SKM-1 (cell line): ENCODE measurements around the gene IFT20.
A peak's percentile ranks its signal among the peaks of the same experiment; 100 is the strongest.
"Not testable (repeated sequence)": the region's sequence is repeated elsewhere in the genome, so short reads cannot be mapped to it uniquely, and the experiment has no call there.

Experiments used
- DNase-seq: peaks from one replicate; lab custom pipeline; 2025; ENCODE audit not compliant: unreplicated experiment; lab: John Stamatoyannopoulos, UW

The IFT20 gene

GRCh38 chr17:28364665-28365363 is 29.5 kb upstream of the IFT20 start, which contains the start of gene SEBOX:
Gene SEBOX, minus strand, starts transcription at chr17:28365199. Its CDS starts 48 bp downstream, at chr17:28365151.
- DNase-seq, result no peak

- DNase-seq, result no peak
Measured at GRCh38 chr17:28363776-28364650, 28.7 kb upstream of the IFT20 start.

- no peak for DNase-seq
Measured at GRCh38 chr17:28363186-28363585, 27.9 kb upstream of the IFT20 start.

- DNase-seq, result no peak
Measured at GRCh38 chr17:28357901-28358197, 22.6 kb upstream of the IFT20 start.

- peak; percentile 91 for DNase-seq
Measured at GRCh38 chr17:28357061-28357900, 22.0 kb upstream of the IFT20 start, which contains the start of gene POLDIP2. Gene POLDIP2, minus strand, starts transcription at chr17:28357527. Its CDS starts 79 bp downstream, at chr17:28357448.

GRCh38 chr17:28350271-28350670 is 15.0 kb upstream of the IFT20 start:
- no peak for DNase-seq

GRCh38 chr17:28348979-28349378 is 13.7 kb upstream of the IFT20 start:
- DNase-seq, result no peak

- no peak for DNase-seq
Measured at GRCh38 chr17:28347261-28347891, 12.1 kb upstream of the IFT20 start.

GRCh38 chr17:28346746-28347246 is 11.5 kb upstream of the IFT20 start:
- DNase-seq, result no peak

- no peak for DNase-seq
Measured at GRCh38 chr17:28346199-28346580, 10.9 kb upstream of the IFT20 start.

GRCh38 chr17:28345419-28346198 is 10.3 kb upstream of the IFT20 start:
- DNase-seq, result no peak

- no peak for DNase-seq
Measured at GRCh38 chr17:28344435-28344901, 9.2 kb upstream of the IFT20 start.

GRCh38 chr17:28344011-28344410 is 8.7 kb upstream of the IFT20 start:
- DNase-seq, result no peak

- DNase-seq, result no peak
Measured at GRCh38 chr17:28343491-28343932, 8.2 kb upstream of the IFT20 start.

- DNase-seq, result no peak
Measured at GRCh38 chr17:28342313-28342712, 7.0 kb upstream of the IFT20 start.

- no peak for DNase-seq
Measured at GRCh38 chr17:28341516-28341915, 6.2 kb upstream of the IFT20 start.

GRCh38 chr17:28340374-28340773 is 5.1 kb upstream of the IFT20 start:
- no peak for DNase-seq

GRCh38 chr17:28339431-28339830 is 4.2 kb upstream of the IFT20 start:
- no peak for DNase-seq

GRCh38 chr17:28338769-28339212 is 3.5 kb upstream of the IFT20 start:
- DNase-seq, result not testable (repeated sequence)
